Stimulated activated CD8-positive, alpha-beta memory T cell treated with anti-CD3 and anti-CD28 coated beads, Interleukin-7, amount 100 ng/mL, for 24 hours (primary cell): Measurements from ENCODE around the gene SIDT1.

Experiments
- DNase-seq: peaks from one replicate; pipeline ENCODE4 v3.0.0-alpha.2; 2020; ENCODE audit warnings: low read depth

The SIDT1 gene

DNA sequence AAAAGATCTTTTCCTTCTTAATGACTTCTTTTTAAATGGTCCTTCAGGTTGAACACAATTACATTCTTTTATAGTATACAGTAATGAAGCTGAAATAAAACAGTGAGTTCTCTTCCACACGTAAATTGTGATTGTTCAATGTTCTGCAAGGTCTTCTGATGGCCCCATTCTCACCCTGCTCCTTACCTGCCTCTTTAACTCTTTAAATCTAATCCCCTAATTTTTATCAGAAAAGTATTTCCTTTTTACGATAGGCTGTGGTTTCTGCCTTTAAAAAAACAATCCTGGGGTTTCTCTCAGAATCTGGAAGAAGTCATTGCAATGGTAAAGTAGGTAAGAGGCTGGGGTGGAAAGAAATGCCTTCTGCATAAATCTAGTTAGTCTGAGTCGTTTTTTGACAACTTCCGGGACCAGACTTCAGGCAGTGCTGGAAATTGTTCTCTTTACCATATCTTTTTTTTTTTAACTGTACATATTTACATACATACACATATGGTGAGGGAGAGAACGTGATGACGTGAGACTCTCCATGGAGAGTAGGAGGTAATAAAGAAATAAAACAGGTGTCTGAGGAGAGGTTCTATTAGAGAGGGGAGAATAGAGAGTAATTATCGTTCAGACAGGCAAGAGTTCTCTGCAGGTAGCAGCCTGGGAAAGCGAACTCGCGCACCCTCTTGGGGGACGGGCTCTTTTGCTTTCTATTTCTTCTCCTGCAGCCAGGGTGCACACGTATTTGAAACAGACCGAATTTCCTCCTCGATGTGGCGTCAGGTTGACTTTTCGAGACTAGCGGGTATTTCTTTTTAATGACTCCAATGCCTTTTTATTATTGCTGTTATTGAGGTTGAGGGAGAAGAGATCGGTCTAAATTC is at the start of gene SIDT1:
SIDT1 (plus strand) TSS at position 730 of the 872 bp plus-strand sequence. CDS start 467 bp downstream, outside the sequence.
- DNase-seq: no peak

DNA sequence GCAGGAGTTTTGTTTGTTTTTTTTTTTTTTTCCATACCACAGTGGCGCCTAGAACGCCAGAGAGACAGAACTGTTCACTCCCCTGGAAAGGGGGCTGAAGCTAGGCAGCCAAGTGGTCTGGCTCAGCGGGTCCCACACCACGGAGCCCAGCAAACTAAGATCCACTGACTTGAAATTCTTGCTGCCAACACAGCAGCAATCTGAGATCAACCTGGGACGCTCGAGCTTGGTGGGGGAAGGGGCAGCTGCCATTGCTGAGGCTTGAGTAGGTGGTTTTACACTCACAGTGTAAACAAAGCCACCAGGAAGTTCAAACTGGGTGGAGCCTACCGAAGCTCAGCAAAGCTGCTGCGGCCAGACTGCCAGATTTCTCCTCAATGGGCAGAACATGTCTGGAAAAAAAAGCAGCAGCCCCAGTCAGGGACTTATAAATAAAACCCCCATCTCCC is 47.2 kb upstream of the SIDT1 start:
- DNase-seq: no peak

DNA sequence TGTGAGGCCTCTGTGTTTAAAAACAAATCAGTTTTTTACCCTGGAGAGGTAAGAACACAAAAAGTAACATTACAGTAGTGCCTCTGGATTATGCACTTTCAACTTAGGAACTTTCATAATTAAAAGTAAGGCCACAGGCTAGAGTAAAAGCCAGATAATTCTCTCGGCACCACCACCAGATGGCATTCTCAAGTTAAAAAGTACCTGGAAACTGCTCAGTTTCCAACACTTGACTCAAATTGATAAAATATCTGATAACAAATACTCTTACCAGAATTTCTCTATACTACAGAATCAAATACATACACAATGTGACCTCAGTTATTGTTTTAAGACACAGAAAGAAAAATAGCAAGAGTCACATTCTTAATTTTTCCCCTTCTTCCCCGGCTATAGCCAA is 37.3 kb upstream of the SIDT1 start:
- no peak for DNase-seq

DNA sequence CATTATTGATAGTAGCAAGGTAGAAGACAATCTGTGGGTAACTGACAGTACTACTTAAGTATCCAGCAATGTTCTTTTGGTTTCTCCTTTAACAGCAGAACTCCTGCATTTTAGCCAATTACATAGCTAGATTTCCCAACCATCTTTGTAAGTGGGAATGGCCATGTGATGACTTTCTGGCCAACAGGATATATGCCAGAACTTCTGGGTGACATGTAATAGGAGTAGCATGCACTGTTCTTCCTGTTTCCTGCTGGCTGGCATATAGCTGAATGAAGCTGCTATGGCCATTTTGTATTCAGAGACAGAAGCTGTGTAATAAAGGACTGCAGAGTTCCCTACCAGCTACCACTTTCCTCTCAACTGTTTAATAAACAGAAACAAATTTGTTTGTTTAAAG is 35.4 kb upstream of the SIDT1 start:
- DNase-seq: no peak

DNA sequence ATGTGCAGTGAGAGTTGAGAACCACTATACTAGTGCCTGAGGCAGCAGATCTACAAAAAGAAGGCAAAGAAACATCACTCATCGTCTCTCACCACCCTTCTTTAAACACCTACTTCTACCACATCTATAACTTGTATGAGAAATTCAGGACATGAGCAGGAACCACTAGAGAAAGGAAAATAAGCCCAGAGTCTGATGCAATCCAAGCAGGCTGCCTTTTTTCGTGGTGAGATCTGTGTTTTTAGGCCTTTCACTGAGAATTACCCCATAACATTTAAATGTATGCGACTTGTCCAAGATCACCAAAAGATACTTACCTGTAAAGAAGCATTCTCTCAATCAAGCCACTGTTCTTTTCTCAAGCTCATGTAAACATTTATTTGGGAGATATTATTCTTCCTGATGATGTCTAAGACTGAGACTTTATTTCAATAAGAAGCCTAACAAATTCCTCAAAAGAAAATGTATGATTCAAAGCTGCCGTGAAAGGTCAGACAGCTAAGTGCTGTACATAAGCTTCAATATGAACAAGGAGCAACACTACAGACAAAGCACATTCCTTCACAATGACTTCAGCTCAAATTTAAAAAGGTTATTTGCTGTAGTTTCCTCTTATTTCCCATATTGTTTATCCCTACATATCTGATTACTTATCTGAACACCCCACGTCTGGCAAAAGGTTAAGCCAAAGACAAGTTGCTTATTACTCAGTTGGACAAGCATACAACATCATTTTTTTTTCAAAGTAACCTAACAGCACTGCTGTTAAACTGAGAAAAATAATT is 33.9 kb upstream of the SIDT1 start:
- no peak for DNase-seq

DNA sequence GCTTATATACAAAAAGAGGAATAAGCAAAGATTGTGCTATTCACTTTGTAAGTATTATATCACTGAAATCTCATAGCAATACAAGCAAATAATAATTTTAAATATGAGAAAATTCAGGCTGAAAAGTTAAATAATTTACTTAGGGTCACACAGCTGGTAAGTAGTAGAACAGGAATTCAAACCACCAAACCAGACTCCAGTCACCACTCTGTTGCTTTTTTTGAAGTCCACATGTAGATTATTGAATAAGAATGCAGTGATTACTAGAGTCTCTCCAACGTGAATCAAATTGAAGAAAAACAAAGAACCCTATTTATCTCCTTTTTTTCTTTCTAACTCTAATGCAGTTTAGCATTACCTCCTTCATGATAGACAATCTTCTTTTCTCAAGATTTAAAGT is 33.3 kb upstream of the SIDT1 start:
- no peak for DNase-seq

DNA sequence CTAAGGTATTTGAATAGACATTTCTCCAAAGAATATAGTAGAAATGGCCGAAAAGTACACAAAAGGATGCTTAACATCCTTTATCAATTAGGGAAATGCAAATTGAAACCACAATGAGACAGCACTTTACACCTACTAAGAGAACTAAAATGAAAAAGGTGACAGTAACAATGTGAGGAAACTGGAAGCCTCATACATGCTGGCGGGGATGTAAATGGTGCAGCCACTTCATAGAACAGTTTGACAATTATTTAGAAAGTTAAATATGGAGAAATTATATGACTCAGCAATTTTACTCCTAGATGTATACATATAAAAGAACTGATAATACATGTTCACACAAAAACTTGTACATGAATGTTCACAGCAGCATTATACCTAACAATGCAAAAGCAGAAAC is 30.8 kb upstream of the SIDT1 start:
- no peak for DNase-seq

DNA sequence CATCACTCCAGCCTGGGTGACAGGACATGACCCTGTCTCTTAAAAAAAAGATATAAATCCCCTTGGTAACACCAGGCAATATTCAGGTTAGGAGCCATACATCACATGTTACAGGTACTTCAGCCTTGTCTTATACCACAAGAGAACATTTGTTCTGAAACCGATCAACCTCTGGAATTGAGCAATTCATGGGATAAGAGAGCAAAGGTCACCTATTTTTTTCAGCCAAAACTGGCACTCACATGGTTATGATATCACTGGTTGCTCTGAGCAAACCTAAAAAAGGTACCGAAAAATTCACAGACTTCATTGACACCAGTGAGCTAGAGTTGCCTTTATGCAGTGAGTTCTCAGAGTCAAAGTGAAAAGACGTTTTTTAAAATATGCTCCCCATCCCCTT is 26.5 kb upstream of the SIDT1 start:
- no peak for DNase-seq

DNA sequence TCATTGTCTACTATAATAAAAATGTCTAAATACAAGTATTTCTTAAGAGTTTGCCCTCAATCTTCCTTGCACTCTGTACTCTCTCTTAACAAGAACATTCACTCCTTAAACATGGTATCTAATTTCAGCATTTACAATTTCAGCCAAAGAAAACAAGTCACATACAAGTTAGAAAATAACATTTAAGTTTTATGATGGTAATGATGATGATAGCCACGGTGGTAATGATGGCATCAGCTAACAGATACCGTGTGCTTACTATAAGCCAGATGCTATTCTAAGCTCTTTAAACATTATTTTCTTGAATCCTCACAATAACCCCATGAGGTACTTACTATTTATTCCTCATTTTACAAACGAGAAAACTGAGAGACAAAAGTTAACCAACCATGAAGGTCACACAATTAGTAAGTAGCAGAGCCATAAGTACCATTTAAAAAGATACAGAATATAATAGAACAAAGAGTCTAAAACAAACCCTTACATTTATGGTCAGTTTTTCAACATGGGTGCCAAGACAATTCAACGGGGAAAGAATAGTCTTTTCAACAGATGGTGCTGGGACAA is 24.8 kb upstream of the SIDT1 start:
- no peak for DNase-seq

DNA sequence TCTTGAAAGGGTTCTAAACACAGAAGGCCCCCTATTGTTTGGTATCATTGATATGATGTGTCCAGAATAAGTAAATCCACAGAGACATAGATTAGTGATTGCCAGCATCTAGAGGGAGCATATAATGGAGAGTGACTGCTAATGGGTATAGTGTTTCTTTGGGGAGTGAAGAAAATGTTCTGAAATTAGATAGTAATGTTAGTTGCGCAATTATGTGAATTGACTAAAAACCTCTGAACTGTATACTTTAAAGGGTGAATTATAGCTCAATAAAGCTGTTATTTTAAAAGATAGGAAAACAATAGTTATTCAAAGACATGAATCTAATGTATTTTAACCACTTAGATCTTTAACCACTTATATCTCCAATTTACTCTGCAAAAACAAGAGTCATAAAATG is 23.4 kb upstream of the SIDT1 start:
- DNase-seq: no peak

DNA sequence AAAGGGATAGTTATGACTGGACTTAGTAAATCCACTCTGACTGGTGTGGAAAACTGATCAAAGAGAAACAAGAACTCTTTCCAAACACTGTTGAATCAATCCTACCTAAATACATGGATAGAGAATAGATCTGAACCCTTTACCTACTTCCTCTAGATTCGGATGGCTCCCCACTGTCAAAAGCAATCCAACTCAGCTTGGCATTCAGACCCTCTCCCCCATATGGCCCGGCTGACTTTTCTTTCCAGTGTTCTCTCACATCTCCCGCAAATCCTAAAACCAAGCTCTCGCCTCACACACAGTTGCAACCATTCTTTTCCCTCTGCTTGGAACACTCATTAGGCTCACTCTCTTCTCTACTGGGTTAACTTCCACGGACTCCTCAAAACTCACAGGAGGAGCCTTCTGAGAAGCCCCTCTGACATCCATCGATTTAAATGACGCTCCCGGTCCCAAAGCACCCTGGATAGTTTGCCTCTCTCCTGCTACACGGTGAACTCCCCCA is 18.0 kb upstream of the SIDT1 start:
- no peak for DNase-seq

DNA sequence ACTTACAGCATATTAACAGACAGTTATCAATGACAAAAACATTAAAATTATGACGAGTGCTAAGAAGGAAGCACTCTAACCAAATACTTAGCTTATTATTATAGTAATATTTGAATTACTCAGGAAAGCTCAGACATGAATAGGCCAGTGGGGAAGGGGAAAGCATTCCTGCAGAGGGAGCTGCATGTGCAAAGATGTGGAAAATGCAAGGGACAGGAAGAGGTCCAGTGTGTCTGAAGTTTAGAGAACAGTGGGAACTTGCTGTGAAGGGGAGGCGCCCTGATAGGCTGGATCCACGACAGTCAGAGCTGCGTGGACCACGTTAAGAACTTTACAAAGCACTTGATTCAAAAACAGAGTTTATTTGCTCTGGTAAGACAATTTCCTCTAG is 16.2 kb upstream of the SIDT1 start:
- no peak for DNase-seq

DNA sequence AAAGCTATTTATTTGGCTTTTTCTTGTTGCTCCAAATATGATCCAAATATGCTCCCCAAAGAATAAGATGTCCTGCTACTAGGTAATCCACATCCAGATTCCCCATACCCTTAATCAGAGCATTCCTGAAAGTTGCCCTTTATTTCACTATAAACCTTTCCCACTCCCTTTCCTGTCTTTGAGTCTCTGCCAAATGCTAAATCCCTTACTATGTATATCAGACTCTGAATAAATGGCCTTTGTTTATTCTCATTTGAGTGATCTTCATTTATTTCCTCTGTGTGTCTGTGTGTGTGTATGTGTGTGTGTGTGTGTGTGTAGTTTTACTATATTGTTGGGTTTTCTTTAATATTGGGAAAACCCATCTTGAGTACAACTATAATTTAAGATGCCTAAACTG is 10.4 kb upstream of the SIDT1 start:
- no peak for DNase-seq

DNA sequence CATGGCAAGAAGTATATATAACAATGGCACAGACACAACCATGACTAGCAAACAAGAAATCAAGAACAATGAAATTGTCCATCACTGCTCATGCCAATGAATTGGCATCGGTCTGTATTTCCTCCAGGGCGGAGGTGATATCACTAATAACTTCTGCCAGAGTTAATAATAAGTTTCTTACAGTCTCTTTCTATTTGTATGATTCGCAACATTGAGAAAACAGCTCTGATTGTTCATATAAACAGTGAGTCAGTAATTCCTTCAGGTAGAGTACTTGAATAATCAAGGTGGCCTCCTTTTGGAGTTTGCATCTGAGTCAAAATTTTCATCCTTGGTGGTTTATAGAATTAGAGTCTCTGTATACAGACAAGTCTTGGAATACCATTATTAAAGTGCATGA is 9.1 kb upstream of the SIDT1 start:
- DNase-seq: no peak

DNA sequence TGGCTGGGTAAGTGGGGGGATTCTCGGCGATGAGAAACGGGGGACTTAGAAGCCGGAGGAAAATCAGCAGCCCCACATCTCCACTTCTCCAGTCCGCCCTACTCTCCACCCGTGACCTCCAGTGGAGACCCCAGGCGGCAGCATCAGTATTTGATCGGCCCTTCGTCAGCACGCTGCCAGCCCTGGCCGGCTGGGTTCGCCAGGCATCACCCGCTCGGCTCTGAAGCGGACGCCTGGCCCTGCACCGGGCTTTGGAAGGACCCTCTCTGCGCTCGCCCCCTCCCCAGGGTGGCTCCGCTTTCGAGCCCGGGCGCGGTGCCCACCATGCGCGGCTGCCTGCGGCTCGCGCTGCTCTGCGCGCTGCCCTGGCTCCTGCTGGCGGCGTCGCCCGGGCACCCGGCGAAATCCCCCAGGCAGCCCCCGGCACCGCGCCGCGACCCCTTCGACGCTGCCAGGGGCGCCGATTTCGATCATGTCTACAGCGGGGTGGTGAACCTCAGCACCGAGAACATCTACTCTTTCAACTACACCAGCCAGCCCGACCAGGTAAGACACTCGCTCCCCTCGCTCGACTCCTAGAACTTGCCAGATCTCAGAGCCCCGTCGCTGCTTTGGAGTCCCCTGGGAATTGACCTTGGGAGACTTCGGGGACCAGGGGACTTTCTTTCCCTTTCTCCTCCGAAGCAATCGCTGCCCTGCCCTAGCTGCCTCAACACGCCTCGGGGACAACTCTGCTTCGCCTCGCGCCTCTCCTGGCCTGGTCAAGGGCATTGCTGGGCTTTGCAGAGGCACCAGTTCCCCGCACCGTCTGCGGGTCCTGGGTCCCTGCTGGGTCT is 561 bp downstream of the SIDT1 start:
- no peak for DNase-seq

DNA sequence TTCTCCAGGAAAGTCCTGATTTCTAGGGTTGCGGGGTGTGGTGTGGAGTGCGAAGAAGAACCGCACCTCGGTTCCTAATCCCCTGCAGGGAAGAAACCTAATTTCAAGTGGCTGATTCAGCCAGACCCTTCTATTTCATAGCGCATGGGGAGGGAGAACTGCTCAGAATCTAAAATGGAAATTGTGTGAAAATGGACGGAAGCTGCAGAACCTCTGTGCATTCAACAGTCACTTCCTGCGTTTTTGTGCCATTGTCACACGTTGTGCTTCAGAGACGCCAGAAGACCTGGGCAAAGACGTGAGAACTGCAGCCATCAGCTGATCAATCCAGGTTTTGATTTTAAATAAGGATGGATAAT is 1.2 kb downstream of the SIDT1 start:
- DNase-seq: no peak

DNA sequence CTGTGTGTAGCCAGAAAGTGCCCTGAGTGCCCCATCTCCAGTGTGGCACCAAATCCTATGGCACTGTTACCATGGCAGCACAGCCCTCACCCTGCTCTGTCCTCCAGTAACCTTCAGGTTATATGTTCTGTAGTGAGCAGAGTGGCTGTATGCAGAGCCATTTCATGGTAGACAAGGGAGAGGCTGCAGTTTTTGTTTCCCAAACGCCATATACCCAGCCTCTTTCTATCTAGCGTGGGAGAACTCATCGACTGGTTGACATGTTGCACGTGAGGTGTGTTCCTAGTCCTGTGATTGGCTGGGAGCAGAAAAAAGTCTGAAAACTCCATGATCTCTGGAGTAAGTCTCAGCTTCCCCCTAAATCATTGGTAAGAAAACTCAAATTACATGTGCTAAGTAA is 2.0 kb downstream of the SIDT1 start:
- DNase-seq: no peak

DNA sequence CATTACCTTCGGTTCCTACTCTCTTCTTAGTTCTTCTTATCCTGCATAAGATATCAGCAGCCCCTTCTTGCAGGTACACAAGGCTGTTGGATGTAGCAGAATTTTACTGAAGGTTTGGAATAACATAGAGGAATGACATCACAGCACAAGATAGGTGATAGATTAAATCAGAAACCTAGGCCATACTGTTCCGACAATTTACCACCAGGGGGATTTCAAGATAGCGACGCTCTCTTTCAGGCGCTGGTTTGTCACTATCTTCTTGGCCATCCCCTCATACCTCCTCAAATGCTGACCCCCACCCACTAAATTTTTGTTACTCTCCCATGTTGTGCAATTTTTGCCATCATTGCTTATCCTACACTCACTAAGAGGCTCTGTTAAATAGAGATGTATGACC is 3.5 kb downstream of the SIDT1 start:
- no peak for DNase-seq

DNA sequence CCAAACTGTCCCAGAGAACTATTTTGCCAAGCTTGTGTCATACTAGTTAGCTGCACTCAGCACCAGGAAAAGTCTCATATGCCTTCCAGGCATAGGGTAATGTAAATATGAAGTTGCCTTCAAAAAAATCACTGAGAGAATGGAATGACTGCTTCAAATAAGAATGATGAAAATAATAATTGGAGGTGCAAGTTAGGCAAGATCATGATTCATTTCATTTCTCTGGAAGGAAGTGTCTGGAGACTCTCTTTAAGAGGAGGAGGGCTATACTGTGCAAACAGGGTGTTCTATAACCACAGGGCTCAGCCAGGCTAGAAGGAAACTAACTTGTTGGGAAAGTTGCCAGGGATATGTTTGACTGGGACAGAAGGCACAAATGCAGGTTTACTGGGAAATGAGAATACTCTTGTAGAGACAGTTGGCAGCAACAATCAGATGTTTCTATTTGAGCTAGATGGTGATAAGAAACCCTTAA is 4.3 kb downstream of the SIDT1 start:
- DNase-seq: no peak

DNA sequence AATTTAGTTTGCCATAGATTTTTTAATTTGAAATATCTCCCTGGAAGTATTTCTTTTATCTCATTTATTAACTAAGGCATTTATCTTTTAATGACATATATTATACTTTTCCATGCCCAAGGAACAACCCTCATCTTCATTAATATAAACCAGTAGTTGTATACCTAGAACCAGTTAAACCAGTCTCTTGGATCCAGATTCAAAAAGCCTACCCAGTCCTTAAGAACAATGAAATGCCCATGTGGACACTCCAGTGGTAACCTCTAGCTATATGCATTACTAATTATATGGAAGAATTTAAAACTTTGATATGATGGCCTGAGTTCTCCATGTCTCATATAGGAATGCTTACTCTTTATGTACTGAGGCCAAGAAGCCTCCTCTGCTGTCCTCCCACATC is 4.8 kb downstream of the SIDT1 start:
- no peak for DNase-seq

DNA sequence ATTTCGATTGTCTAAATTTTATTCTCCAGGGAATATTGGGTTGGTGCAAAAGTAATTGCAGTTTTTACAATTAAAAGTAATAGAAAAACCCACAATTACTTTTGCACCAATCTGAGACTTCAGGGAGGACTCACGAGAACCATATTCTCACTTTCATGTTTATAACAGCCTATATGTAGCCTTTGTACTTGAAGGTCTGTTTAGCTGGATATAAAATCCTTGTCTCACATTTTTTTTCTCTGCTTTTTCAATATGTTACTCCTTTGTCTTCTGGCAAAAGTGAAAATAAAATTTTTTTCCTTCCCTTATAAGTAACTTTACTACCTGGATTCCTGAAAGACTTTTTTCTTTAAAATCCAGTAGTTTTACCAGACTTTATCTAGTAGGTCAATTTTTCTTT is 9.2 kb downstream of the SIDT1 start:
- DNase-seq: no peak

DNA sequence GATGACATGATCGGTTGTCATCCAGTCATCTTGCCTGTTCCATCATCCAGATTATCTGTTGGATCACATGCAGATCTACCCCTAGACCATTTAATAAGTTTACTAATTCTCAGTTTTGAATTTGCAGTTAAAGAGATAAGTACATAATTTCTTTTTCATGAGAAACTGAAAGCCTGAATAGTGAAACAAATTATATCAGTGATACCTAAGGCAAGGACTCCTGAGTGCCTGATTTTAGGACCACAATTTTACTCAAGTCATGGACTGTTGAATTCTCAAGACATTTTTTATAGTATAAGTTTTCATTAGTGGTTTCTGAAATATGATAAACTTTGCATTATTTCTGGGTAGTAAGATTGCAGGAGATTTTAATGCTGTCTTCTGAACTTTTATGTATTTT is 13.2 kb downstream of the SIDT1 start:
- DNase-seq: no peak
